H1 (cell line): ENCODE data around the gene FN3KRP. TPM values are rescaled to one million over a fixed set of nuclear protein-coding genes. Genes with fewer than 3 reads are reported as not detected.

ENCODE experiments used
- CTCF ChIA-PET: fragments of 300-600 bp; sonication (Branson Sonifier 250); formaldehyde crosslinking; loops from one replicate; lab custom pipeline; 2021; ENCODE audit not compliant: partially characterized antibody; lab: Charles Lee
- POLR2A ChIA-PET: fragments of 300-600 bp; sonication (Branson Sonifier 250); formaldehyde crosslinking; loops from one replicate; lab custom pipeline; 2021; ENCODE audit warnings: inconsistent platforms; ENCODE audit not compliant: partially characterized antibody; lab: Charles Lee
- DNase-seq, 2 experiments: peaks; one replicate each; pipeline versions ENCODE4 v3.0.0 to v3.0.0-alpha.2; 2010 to 2022; ENCODE audit warnings: low spot score in 2 of 2, low read depth in 1 of 2, mixed read lengths in 1 of 2
- FAIRE-seq: peaks from 2 replicates; lab custom pipeline; 2011; peaks lifted over from hg19 to GRCh38; lab: Jason Lieb, UNC
- H2AFZ ChIP-seq: 2 replicates; pipeline ENCODE4 v1.8.1; 2012; ENCODE audit warnings: low read length, inconsistent platforms
- H2AK5ac ChIP-seq: 2 replicates; pipeline ENCODE4 v1.6.1; 2013; ENCODE audit warnings: low read depth, low read length
- H2BK120ac ChIP-seq: replicated peaks from 2 replicates; pipeline ENCODE3; 2013; ENCODE audit warnings: low read depth, low read length, inconsistent platforms
- H2BK12ac ChIP-seq: 2 replicates; pipeline ENCODE4 v1.6.1; 2013; ENCODE audit warnings: low read depth, low read length
- H2BK15ac ChIP-seq: 2 replicates; pipeline ENCODE4 v1.6.1; 2013; ENCODE audit warnings: low read length
- H2BK20ac ChIP-seq: 2 replicates; pipeline ENCODE4 v1.6.1; 2013; ENCODE audit warnings: low read length
- H2BK5ac ChIP-seq: 2 replicates; pipeline ENCODE4 v1.6.1; 2013; ENCODE audit warnings: low read depth, low read length
- H3K14ac ChIP-seq: 2 replicates; pipeline ENCODE4 v1.6.1; 2013; ENCODE audit warnings: inconsistent platforms; ENCODE audit not compliant: insufficient read length
- H3K18ac ChIP-seq: 2 replicates; pipeline ENCODE4 v1.6.1; 2013; ENCODE audit warnings: low read length; ENCODE audit errors: extremely low read depth
- H3K23ac ChIP-seq: 2 replicates; pipeline ENCODE4 v1.6.1; 2013; ENCODE audit warnings: inconsistent platforms; ENCODE audit not compliant: insufficient read length
- H3K23me2 ChIP-seq: 2 replicates; pipeline ENCODE4 v1.6.1; 2013; ENCODE audit warnings: low read depth, low read length
- H3K27ac ChIP-seq: 2 replicates; pipeline ENCODE4 v1.6.1; 2011; ENCODE audit warnings: low read depth, low read length, inconsistent platforms
- H3K27me3 ChIP-seq, 4 experiments: replicated peaks in 1 of 4; 1 replicate in 1 of 4; 2 replicates in 3 of 4; pipeline versions ENCODE4 v1.6.1 to v1.8.1; 2011 to 2013; ENCODE audit warnings: low read length in 3 of 4, mild to moderate bottlenecking in 3 of 4, inconsistent platforms in 2 of 4, mixed read lengths in 2 of 4, moderate library complexity in 1 of 4; ENCODE audit not compliant: control insufficient read depth in 3 of 4, insufficient read depth in 3 of 4; ENCODE audit errors: extremely low read depth in 1 of 4
- H3K36me3 ChIP-seq, 4 experiments: 2 replicates each; pipeline versions ENCODE4 v1.6.1 to v1.8.1; 2011 to 2013; ENCODE audit warnings: mild to moderate bottlenecking in 4 of 4, low read length in 3 of 4, moderate library complexity in 2 of 4, control low read depth in 1 of 4, inconsistent platforms in 1 of 4; ENCODE audit not compliant: insufficient read depth in 4 of 4, control insufficient read depth in 2 of 4
- H3K4ac ChIP-seq: replicated peaks from 2 replicates; pipeline ENCODE3; 2013; ENCODE audit warnings: low read length, low read depth, mixed read lengths, inconsistent platforms; ENCODE audit not compliant: insufficient read length
- H3K4me1 ChIP-seq, 4 experiments: replicated peaks in 1 of 4; 1 replicate in 1 of 4; 2 replicates in 3 of 4; pipeline versions ENCODE4 v1.6.1 to v1.8.1; 2011 to 2013; ENCODE audit warnings: low read length in 3 of 4, inconsistent platforms in 2 of 4, mixed read lengths in 1 of 4; ENCODE audit not compliant: insufficient read depth in 4 of 4, control insufficient read depth in 3 of 4
- H3K4me2 ChIP-seq, 2 experiments: 2 replicates each; pipeline versions ENCODE4 v1.6.1 to v1.8.1; 2011 to 2013; ENCODE audit warnings: low read depth in 2 of 2, low read length in 2 of 2, control low read depth in 1 of 2, inconsistent platforms in 1 of 2, mild to moderate bottlenecking in 1 of 2; ENCODE audit not compliant: insufficient read depth in 1 of 2
- H3K4me3 ChIP-seq, 4 experiments: fragments of 200-600, 300-600 bp in 1 of 4; sonication (generic), shearing (Covaris generic), sonication (Bioruptor Twin) in 1 of 4; 2 replicates each; pipeline versions ENCODE4 v1.5.1 to v1.8.1; 2011 to 2016; ENCODE audit warnings: low read length in 4 of 4, low read depth in 3 of 4, control low read depth in 2 of 4, inconsistent platforms in 2 of 4, mild to moderate bottlenecking in 2 of 4, mixed read lengths in 1 of 4, moderate library complexity in 1 of 4; ENCODE audit not compliant: insufficient read depth in 2 of 4; ENCODE audit errors: extremely low read depth in 1 of 4
- H3K56ac ChIP-seq: replicated peaks from 2 replicates; pipeline ENCODE3; 2013; ENCODE audit warnings: low read depth, mild to moderate bottlenecking, mixed read lengths, low read length, inconsistent platforms; ENCODE audit not compliant: insufficient read length
- H3K79me1 ChIP-seq: 2 replicates; pipeline ENCODE4 v1.6.1; 2013; ENCODE audit warnings: low read depth, low read length, control low read depth
- H3K79me2 ChIP-seq, 2 experiments: 2 replicates each; pipeline versions ENCODE4 v1.6.1 to v1.8.1; 2012 to 2013; ENCODE audit warnings: low read length in 2 of 2, mild to moderate bottlenecking in 2 of 2, inconsistent platforms in 1 of 2; ENCODE audit not compliant: insufficient read depth in 2 of 2, control insufficient read depth in 1 of 2
- H3K9ac ChIP-seq, 4 experiments: replicated peaks in 1 of 4; 1 replicate in 1 of 4; 2 replicates in 3 of 4; pipeline versions ENCODE4 v1.6.1 to v1.8.1; 2011 to 2013; ENCODE audit warnings: low read depth in 3 of 4, low read length in 3 of 4, control low read depth in 2 of 4, mild to moderate bottlenecking in 2 of 4, moderate library complexity in 2 of 4, inconsistent platforms in 1 of 4; ENCODE audit errors: extremely low read depth in 1 of 4
- H3K9me3 ChIP-seq, 2 experiments: 2 replicates each; pipeline versions ENCODE4 v1.6.1 to v1.8.1; 2012 to 2013; ENCODE audit warnings: mild to moderate bottlenecking in 2 of 2, moderate library complexity in 2 of 2, control low read depth in 1 of 2, inconsistent platforms in 1 of 2, low read depth in 1 of 2, low read length in 1 of 2, mixed read lengths in 1 of 2; ENCODE audit not compliant: insufficient read depth in 2 of 2
- H4K20me1 ChIP-seq, 2 experiments: replicated peaks in 1 of 2; 2 replicates each; pipeline versions ENCODE3 to v1.8.1; 2011 to 2013; ENCODE audit warnings: inconsistent platforms in 2 of 2, low read length in 2 of 2, mild to moderate bottlenecking in 1 of 2; ENCODE audit not compliant: insufficient read depth in 2 of 2, control insufficient read depth in 1 of 2
- H4K5ac ChIP-seq: 2 replicates; pipeline ENCODE4 v1.6.1; 2013; ENCODE audit warnings: low read length, low read depth, mixed read lengths, inconsistent platforms; ENCODE audit not compliant: insufficient read length
- H4K8ac ChIP-seq: 2 replicates; pipeline ENCODE4 v1.8.0; 2013; ENCODE audit warnings: mild to moderate bottlenecking, moderate library complexity, low read length, inconsistent platforms; ENCODE audit not compliant: insufficient read depth; ENCODE audit errors: extremely low read depth
- H4K91ac ChIP-seq: replicated peaks from 2 replicates; pipeline ENCODE3; 2013; ENCODE audit warnings: low read length, mixed read lengths, inconsistent platforms; ENCODE audit not compliant: insufficient read length
- WGBS, 2 experiments: shearing (Covaris generic) in 1 of 2; methylation state at CpG; one replicate each; pipeline versions ENCODE4 v1.1.6 to v1.1.7; 2013 to 2015; ENCODE audit warnings: low lambda C conversion rate in 2 of 2, mixed read lengths in 2 of 2, inconsistent platforms in 1 of 2, low coverage in 1 of 2, missing lambda C conversion rate in 1 of 2; ENCODE audit not compliant: insufficient replicate concordance in 2 of 2, insufficient coverage in 1 of 2, insufficient read length in 1 of 2; ENCODE audit errors: extremely low coverage in 1 of 2, missing lambda C conversion rate in 1 of 2; 5-methylcytosine and 5-hydroxymethylcytosine counted together
- polyA plus RNA-seq, 7 experiments: library from polyadenylated mRNA; depleted of rRNA in 3 of 7; stranded (reverse) in 5 of 7; unstranded in 2 of 7; fragments of >200 nt in 5 of 7; fragments of 200-250 nt in 2 of 7; gene quantifications; 1 replicate in 5 of 7; 2 replicates in 1 of 7; 4 replicates in 1 of 7; pipeline versions ENCODE4 v1.2.1 to v1.2.3, GENCODE V29; 2011 to 2013; ENCODE audit warnings: missing spikeins in 2 of 7, mixed read lengths in 2 of 7
- total RNA-seq: library from RNA; stranded (reverse); fragmentation: NEBNext Ultra II Directional; extraction: Animal tissue kit (Norgen Biotek cat#: 25700); gene quantifications from 2 replicates; pipeline ENCODE4 v1.2.1, GENCODE V29; 2021

Gene FN3KRP
- total and polyA plus RNA-seq, 2 of the 8 experiments (the other 6 are each of a cell fraction or from before 2014, with no cell fraction given), result 18.1 to 21.4 TPM

DNA sequence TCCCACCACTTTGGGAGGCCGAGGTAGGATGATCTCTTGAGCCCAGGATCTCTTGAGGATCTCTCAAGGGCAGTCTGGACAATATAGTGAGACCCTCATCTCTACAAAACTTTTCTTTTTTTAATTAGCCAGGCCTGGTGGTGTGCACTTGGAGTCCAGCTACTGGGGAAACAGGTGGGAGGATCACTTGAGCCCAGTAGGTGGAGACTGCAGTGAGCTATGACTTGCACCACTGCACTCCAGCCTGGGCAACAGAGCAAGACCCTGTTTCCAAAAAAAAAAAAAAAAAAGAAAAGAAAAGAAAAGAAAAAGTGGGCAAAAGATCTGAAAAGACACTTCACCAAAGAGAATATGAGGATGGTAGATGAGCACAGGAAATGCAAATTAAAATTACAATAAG, 33.0 kb upstream of the FN3KRP start:
- Histone ChIP-seq H3K27ac (no peak overlapping the region), H3K79me1 (no peaks in the 10 kb centered on the region), H2BK15ac (no peak overlapping the region), H3K9ac (no peak overlapping the region), H3K4me3 (no peak overlapping the region), H3K18ac (no peak overlapping the region), H2BK20ac (no peak overlapping the region), H4K8ac (no peak overlapping the region), H3K36me3 (no peaks in the 10 kb centered on the region), H3K79me2 (no peaks in the 10 kb centered on the region), H2AFZ (no peak overlapping the region), H2AK5ac (no peak overlapping the region), H3K23ac (no peak overlapping the region), H4K5ac (no peak overlapping the region), H4K20me1 (peaks cover 0 to 2% of the 10 kb centered on the region in 2 experiments), H3K56ac (no peak overlapping the region), H3K23me2 (no peaks in the 10 kb centered on the region), H3K4me2 (no peak overlapping the region), H3K4me1 (no peaks in the 10 kb centered on the region; a peak in 1 of 7 replicates), H2BK12ac (no peak overlapping the region), H3K27me3 (no peaks in the 10 kb centered on the region), H3K14ac (no peak overlapping the region), H3K4ac (no peak overlapping the region), H4K91ac (no peak overlapping the region), H3K9me3 (peaks cover 2% of the 10 kb centered on the region in 2 experiments; a peak in 2 of 4 replicates), H2BK5ac (no peak overlapping the region), H2BK120ac (no peak overlapping the region)
- CTCF ChIA-PET, result no interaction called here
- POLR2A ChIA-PET, result interaction anchor here (0.7 kb wide), 1 partner anchor 19 kb away, joined by 3 read pairs; no protein-coding TSS in a partner anchor
- no peak for FAIRE-seq
- 88% methylated on average over 1 of the region's 1 CpG; no CpG with 5 or more reads in 1 of the 2 experiments for WGBS, 2 experiments
- DNase-seq, result no peak
